HG03139 (cell line): Measurements from ENCODE around the gene ZNF469.

ENCODE experiments used
- ATAC-seq: cut with Tn5 transposase; IDR thresholded peaks from one replicate; pipeline ENCODE4 v1.9.1; 2021; ENCODE audit not compliant: unreplicated experiment

ZNF469 gene

DNA sequence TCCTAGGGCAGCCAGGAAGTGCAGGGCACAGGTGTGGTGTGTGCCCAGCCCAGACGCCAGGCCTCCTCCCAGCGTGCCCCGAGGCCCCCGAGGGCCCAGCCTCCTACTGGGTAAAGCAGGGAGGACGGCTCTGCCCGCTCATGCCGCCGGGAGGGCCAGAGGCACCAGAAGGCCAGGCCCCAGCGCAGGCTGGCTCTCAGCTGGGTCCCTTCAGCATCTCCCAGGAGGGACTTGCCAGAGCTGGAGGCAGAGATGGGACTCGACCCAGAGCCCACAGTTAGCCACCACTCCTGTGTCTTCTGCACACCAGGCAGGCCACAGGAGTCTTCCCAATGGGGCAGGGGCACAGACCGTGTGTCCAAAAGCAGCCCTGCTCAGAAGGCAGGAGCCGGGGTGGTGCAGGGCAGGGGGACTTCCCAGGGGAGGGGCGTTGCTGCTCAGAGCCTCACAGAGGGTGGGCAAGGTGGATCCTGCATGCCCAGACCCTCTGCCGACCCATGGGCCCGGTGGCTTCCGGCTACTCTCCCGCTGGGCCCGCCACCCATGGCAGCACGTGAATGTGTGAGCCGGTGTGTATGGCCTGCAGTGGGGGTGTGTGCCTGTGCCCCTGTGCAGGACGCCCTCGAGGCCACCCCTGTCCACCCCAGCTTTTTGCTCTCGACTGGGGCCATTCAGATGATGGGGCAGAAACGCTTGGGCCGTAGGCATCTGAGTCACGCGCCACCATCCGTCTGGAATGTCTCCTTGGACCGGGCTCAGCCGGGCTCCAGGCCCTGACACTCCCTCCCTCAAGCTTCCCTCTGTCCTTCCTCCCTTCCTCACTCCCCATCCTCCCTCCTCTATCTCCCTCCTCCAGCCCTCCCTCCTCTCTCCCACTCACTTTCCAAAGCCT, 5.7 kb upstream of the ZNF469 start:
- no peak for ATAC-seq

DNA sequence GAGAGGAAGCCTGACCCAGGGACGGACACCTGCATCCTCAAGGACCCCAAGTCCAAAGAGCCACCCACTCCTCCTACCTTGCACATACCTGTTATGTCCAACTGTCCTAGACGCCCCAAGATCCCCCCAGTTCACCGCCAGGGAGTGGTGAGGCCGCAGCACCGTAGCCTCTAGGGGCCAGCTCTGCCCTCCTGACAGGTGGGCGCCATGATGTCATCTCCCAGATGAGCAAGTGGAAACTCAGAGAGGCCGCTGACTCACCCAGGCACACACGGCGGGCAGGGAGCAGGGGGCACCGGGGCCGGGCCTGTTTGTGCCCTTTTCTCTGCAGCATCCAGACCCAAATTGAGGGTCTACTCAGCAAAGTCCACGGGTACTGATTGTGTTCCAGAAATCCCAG, 4.8 kb upstream of the ZNF469 start:
- ATAC-seq, result no peak

DNA sequence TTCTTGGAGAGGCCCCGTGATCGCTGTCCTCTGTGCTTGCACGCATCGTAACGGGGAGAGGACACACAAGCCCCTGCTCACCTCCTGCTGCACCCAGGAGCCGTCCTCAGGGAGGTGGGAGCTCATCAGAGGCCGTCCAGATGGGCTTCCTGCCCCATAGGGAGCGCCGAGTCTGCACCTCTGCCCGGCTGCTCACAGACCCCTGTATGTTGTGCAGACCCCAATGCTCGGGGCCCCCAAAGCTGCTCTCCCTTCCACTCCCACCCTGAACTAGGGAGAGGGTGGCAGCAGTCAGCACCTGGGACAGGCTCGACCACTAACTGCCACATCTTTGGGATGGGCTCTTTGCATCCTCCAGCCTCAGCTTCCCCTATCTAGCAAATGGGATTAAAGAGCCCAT, 4.4 kb upstream of the ZNF469 start:
- ATAC-seq, result no peak

DNA sequence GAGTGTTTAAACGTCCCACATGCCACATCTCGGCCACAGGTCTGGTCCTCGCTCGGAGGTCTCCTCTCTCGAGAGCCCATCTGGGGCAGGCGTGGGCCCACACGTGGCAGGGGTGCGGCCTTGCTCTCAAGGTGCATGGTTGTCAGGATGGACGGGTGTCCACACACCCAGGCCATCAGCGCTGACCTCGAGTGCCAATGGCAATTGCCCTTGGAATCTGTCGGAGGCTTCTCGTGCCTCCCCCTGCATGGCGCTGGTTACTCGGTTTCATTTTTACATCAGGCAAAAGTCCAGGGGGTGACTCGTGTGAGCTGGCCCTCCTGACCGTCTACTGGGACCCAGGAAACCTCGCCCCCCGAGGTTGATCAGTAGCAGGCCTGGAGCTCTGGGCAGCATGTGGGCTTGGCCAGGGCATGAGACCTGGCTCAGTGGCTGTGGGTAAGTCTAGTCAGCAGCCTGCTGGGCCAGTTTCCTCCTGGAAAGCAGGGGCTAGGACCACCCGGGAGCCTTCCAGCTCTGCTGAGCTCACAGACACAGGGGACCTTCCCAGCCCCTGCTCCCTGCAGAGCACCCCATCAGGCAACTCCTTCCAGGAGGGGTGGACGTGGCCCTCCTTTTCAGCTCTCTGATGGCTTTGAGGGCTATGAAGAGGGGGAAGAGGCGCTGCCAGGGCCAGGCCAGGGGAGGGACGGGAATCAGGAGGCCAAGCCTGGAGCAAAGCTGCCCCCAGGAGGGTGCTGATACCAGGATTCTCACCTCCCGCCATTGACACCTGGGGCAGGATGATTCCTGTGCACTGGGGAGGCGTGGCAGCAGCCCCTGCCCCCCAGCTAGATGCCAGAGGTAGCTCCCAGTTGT, 3.7 kb upstream of the ZNF469 start:
- ATAC-seq, result no peak

DNA sequence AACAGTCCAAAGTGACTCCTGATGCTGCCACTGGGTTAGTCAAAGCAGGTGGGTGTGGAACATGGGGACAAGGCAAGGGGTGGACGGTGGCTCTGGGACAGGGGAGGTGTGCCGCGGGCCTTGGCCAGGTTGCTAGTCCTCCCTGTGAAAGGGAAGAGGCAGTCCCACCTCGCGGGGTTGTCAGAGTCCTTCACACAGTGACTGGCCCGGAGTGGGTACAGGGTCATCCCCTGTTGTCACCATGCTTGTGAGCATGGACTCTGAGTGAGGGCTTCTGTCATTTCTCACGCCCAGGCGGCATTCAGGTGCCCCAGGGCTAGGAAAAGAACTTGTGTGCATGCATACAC, 3.1 kb upstream of the ZNF469 start:
- no peak for ATAC-seq

DNA sequence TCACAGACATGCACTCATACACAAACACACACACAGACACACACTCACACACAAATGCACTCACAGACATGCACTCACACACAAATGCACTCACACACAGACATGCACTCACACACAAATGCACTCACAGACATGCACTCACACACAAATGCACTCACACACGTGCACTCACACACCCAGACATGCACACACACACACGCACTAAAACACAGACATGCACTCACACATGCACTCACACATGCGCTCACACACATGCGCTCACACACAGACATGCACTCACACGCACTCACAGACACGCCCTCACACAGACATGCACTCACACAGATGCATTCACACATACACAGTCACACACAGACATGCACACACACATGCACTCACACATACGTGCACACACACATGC, 2.7 kb upstream of the ZNF469 start:
- ATAC-seq, result no peak

DNA sequence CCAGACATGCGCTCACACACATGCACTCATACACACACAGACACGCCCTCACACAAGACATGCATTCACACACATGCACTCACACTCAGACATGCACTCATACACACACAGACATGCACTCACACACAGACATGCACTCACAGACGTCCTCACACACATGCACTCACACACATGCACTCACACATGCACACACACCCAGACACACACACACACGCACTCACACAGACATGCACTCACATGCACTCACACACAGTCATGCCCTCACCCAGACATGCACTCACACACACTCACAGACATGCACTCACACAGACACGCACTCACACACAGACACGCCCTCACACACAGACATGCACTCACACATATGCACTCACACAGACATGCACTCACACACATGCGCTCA, 2.1 kb upstream of the ZNF469 start:
- ATAC-seq, result no peak

DNA sequence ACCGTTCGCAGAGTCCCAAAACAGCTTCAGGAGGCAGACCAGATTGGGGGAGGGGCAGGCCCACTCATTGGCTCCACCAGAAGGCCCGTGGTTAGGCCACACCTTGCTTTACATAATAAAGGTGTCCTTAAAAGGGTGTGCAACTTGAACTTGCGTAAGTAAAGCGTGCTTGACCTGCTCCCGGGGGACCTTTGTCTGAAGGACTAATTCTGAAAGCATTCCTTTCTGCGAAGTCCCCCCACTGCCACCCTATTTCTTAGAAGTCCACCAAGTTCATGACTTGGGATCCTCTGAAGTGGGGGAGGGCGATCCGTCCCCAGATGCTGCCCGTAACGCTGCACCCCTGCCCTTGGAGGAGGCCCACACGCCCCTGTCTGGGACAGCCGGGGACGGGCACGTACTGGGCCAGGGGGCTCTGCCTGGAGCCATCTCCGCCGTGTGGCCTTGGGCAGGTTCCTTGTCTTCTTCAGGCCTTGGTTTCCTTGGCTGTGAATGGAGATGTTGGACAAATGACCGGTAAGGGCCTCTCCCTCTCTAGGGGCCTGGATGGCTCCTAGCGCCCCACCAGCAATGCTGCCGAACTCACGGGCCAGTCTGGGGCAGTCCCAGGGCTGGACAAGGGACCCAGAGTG, 823 bp upstream of the ZNF469 start:
- ATAC-seq, result no peak

DNA sequence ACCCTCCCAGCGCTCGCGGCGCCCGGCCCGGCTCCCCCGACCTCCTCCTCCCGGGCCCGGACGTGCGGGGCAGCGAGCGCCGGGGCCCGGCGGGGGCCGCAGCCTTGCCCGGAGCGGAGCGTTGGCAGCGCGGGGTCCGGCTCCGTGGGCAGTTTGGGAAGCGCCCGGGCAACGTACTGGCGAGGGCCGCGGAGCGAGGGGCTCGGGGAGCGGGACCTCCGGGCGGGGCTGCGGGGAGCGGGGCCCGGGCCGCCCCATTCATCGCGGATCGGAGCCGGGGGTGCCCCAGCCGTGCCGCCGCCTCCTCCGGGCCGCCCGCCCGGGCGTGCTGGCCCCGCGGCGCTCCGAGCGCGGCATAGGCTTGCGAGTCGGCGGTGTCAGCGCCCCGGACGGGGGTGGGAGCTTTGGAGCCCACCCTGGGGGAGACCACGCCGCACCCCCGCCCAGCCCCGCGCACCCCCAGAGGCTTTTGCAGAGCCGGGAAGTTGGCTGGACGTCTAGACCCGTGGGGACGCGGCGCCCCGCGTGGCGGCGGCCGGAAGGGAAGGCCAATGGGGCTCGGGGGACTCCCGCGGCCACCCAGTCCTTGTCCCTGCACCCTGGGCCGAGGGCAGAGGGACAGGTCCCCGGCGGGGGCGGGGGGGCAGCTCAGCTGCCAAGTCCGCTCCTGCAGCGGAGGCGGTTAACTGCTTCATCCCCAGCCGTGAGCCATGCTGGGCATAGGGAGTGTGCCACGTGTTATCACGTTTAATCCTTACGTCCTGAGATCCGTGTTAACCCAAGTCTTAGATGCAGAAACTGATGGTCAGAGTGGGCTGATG, 852 bp downstream of the ZNF469 start:
- ATAC-seq, result no peak

DNA sequence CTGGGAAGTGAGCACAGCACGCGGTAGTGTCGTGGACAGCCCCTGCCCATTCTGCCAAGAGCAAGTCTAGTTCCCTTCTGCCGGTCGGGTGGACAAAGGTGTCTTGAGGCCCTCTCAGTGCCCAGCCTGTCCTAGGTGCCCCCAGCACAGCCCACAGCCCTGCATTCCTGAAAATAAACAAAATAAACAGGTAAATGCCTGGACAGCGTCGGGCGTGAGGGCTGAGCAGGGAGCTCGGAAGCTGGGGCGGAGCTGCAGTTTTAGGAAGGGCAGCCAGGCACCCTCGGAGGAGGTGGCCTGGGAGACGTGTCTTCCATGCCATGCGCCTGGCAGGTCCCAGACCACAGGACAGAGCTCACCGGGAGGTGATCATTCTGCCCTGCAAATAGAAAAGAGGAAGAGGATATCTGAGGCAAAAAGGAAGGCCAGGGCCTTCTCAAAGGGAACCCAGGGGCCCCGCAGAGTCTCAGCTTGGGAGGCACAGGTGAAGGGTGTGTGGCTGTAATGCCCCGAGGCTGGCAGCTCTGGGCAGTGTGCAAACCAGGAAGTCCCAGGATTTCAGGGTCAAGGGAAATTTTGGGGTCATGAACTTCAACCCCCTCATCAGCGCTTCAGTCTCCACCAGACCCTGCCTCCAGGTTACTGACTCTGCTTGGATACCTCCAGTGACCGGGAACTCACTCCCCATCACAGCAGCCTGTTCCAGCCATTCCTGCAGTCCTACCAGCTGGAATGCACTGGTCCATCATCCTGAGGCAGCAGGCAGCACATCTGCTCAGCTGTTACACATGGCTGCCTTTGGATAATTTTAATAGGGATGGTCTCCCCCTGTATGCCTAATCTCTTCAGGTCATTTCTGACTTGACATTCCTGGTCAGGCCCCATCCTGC, 1.7 kb downstream of the ZNF469 start:
- ATAC-seq, result no peak

DNA sequence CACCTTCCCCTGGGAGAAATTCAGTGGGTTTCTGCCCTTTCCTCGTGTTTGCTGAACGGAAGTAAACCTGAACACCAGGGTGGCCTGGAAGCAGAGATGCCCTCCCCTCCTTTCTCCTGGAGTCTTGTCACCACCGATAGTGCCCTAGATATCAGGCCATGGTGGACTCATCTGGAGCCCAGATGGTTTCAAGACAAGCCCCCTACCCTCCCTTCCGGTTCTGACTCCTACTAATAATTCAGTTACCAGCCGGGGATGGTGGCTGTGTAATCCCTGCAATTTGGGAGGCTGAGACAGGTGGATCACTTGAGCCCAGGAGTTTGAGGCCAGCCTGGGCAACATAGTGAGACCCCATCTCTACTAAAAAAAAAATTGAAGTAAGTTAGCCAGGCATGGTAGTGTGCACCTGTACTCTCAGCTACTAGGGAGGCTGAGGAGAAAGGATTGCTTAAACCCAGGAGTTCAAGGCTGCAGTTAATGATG, 2.4 kb downstream of the ZNF469 start:
- ATAC-seq, result no peak

DNA sequence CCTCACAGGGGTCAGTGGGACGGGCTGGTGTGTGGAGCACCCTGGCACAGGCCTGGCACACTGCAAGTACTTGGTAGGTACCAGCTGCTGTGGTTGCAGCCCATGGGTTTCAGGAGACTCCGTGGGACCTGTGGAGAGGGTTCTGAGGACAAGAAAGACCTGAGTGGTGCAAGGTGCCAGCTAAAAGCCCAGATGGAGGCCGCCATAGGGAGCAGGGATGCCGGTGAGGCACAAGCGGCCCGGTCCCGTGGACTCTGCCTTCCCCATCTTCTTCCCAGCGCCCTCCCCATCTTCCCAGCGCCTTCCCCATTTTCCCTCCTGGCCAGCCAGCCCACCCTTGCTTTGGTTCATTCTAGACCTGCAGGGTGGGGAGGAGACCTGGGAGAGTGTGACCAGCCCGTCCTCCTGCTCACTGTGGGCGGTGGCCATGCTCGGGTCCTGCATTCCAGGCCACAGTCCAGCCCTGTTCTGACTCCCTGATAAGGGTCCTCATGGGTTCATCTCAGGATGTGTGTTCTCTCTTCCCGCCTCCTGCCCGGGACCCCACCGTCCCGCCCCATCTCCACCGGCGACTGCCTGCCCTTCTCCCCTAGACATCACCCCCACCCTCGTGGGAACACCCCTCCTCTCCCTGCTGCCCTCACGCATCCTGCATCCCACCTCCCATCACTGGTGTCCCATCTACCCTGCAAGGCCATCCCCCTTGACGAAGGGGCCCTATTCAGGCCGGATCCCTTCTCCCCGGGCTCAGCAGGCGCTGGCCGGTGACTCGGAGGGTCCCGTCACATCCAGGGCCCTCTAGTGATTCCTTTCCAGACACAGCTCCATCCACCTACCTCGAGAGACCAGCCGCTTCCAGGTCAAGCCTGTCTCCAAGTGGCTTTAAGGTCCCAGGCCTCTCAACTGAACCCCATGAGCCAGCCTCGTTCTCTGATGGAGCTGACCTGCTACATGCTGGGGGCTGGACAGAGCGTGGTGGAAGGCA, 3.4 kb downstream of the ZNF469 start:
- no peak for ATAC-seq

DNA sequence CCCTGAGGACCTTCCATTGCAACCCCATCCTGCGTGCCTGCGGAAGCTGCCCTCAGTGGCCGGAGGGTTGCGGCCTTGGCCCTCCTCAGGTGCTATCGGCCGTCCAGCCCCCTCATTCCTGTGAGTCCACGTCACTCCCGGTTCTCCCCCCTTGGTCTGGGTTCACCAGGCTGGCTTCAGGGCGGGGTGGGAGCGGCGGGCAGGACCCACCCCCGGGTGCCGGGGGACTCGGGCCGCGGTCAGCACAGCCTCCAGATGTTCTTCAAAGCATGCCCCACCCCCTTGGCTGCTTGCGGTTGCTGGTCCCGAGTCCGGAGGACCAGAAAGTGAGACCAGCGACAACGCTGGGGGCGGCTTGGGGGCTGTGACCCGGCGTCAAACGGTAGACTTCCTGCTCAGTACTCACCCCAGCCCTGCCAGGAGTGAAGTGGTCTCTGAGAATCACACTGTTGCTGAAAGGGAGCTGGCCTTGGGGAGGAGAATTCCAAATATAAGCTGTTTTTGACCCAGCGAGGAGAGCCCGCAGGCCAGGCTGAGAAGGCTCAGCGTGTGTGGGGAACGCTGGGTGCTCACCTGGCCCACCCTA, 4.5 kb downstream of the ZNF469 start:
- no peak for ATAC-seq

DNA sequence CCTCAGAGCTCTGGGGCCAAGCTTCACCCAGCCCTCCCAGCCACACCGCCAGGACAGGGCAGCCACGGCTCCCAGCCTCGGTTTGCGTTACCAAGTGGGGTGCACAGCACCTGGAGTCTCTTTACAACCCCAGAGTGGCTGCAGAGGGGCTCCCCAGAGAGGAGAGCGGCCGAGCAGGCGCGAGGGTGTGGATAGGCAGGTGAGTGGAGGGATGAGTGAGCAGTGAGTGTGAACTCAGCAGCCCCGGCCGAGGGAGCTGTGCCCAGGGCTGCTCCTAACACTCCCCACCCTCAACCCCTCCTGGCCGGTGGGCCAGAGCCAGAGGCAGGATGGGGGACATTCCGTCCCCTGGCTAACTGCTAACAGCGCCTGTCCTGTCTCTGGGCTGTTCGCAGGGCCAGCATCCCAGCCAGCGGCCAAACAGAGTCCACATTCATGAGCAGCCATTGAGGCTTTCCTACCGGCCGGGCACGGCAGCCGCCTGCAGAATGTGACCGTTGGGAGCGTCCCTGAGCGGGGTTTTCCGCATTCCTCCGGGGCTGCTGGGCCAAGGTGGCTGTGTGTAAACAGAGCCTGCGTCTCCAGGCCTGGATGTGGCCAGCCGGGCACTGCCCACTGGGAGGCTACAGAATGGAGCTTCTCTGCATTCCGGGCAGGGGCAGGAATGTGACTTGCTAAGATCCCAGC, 5.3 kb downstream of the ZNF469 start:
- ATAC-seq, result no peak

DNA sequence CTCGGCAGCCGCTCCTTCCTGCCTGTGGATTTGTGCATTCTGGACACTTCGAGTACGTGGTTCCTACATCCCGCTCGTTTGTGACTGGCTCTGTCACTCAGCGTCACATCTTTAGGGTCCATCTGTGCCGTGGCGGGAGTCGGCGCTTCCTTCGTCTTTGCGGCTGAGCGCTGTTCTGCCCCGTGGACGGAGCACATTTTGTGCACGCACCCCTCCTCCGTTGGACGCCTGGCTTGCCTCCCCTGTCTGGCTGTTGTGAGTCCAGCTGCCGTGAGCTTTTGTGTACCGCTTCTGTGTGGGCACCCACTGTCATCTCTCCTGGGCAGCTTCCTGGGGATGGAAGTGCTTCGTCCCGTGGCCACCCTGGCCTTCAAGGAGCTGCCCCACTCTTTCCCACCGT, 6.4 kb downstream of the ZNF469 start:
- no peak for ATAC-seq

DNA sequence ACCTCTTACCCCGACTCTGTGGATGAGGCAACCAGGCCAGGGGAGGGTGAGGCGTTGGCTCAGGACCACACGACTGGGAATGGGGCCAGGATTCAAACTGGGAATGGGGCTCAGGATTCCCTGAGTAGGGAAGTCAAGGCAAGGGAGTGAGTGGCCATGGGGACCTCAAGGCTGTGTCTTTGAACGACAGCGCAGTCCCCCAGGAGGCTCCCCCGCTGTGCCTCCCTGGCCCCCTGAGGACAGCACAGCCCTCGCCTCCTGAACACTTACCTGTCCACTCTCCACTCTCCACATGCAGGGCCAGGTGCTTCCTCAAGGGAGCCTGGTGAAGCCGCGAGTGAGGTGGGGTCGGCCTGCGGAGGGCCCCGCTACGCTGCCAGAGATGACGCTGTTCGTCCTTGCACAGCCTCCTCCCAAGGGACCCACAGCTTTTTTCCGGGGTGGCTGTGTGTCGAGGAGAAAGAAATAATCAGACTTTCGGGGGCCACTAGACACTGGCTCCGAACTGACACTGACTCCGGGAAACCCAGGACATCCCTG, 6.9 kb downstream of the ZNF469 start:
- ATAC-seq, result no peak

DNA sequence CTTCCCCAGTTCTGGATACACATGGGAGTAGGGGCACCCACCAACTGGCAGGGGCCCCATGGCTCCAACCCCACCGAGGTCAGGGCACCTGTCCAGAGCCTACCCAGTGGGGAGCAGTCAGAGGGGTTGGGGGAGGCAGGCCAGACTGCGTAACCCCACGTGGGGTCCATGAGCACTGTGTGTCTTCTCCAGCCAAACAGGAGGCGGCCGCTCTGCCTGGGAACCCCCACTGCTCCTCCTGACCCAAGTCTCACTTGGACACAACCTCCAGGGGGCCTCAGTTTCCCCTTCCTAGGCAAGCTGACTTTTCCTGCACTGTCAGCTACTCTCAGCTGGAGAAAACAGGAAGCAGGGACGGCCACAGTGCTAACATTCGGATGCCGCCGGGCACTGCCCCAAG, 7.5 kb downstream of the ZNF469 start:
- ATAC-seq, result no peak
